ELR (cell line): Measurements from ENCODE around the gene LAYN.

Source experiments
- DNase-seq: peaks from one replicate; pipeline ENCODE4 v3.0.0-alpha.2; 2015; ENCODE audit warnings: low read depth

The LAYN gene

GRCh38 chr11:111561791-111562325, 21.3 kb downstream of the LAYN start:
- peak; percentile 85 for DNase-seq

GRCh38 chr11:111562692-111563389, 22.3 kb downstream of the LAYN start:
- no peak for DNase-seq

GRCh38 chr11:111565114-111565720, 24.7 kb downstream of the LAYN start:
- DNase-seq, result peak; percentile 82

- no peak for DNase-seq
Observed at GRCh38 chr11:111566324-111566723, 25.8 kb downstream of the LAYN start.

- DNase-seq, result no peak
Observed at GRCh38 chr11:111569476-111569875, 29.0 kb downstream of the LAYN start.

- peak; percentile 33 for DNase-seq
Observed at GRCh38 chr11:111570796-111571195, 30.3 kb downstream of the LAYN start.

GRCh38 chr11:111571829-111572501, 31.4 kb downstream of the LAYN start:
- peak; percentile 43 for DNase-seq

GRCh38 chr11:111572581-111572980, 32.1 kb downstream of the LAYN start:
- no peak for DNase-seq

GRCh38 chr11:111573821-111574249, 33.3 kb downstream of the LAYN start:
- DNase-seq, result no peak

GRCh38 chr11:111574373-111575225, 34.1 kb downstream of the LAYN start:
- peak; percentile 37 for DNase-seq

GRCh38 chr11:111575740-111576139, 35.2 kb downstream of the LAYN start:
- DNase-seq, result no peak

GRCh38 chr11:111577821-111578220, 37.3 kb downstream of the LAYN start:
- DNase-seq, result no peak

GRCh38 chr11:111581341-111581740, 40.8 kb downstream of the LAYN start:
- DNase-seq, result no peak

- DNase-seq, result no peak
Observed at GRCh38 chr11:111582163-111582562, 41.6 kb downstream of the LAYN start.

- no peak for DNase-seq
Observed at GRCh38 chr11:111582881-111583280, 42.4 kb downstream of the LAYN start.

- DNase-seq, result peak; percentile 85
Observed at GRCh38 chr11:111585371-111585770, 44.9 kb downstream of the LAYN start.

GRCh38 chr11:111586388-111586831, 45.9 kb downstream of the LAYN start:
- DNase-seq, result peak; percentile 74

- DNase-seq, result no peak
Observed at GRCh38 chr11:111589114-111589513, 48.6 kb downstream of the LAYN start.

- DNase-seq, result no peak
Observed at GRCh38 chr11:111589886-111590499, 49.5 kb downstream of the LAYN start.

- no peak for DNase-seq
Observed at GRCh38 chr11:111591187-111591960, 50.9 kb downstream of the LAYN start.

GRCh38 chr11:111592491-111592890, 52.0 kb downstream of the LAYN start:
- DNase-seq, result no peak
